Skeletal muscle tissue (tissue), 4 donors: ENCODE results near the gene GNB1L. TPM values are rescaled to one million over a fixed set of nuclear protein-coding genes. Genes with fewer than 3 reads are reported as not detected.
"Not testable (repeated sequence)": the region's sequence is repeated elsewhere in the genome, so short reads cannot be mapped to it uniquely, and the experiment has no call there.

Source experiments
- H3K27ac ChIP-seq: one replicate; pipeline ENCODE4 v1.7.0; 2013; ENCODE audit warnings: mild to moderate bottlenecking, low read depth, low read length, inconsistent platforms
- H3K27me3 ChIP-seq, 3 donors: one replicate each; pipeline ENCODE4 v1.7.0; 2013; ENCODE audit warnings: low read length in 3 of 3; ENCODE audit not compliant: control insufficient read depth in 3 of 3, insufficient read depth in 3 of 3
- H3K36me3 ChIP-seq, 3 donors: one replicate each; pipeline ENCODE4 v1.7.0; 2013; ENCODE audit warnings: low read length in 3 of 3; ENCODE audit not compliant: control insufficient read depth in 3 of 3, insufficient read depth in 3 of 3
- H3K4me1 ChIP-seq, 3 donors: one replicate each; pipeline ENCODE4 v1.7.0; 2013; ENCODE audit warnings: low read length in 3 of 3, mild to moderate bottlenecking in 3 of 3; ENCODE audit not compliant: control insufficient read depth in 3 of 3, insufficient read depth in 3 of 3
- H3K4me3 ChIP-seq, 3 donors: one replicate each; pipeline ENCODE4 v1.7.0; 2013; ENCODE audit warnings: low read length in 3 of 3
- H3K9ac ChIP-seq, 3 donors: one replicate each; pipeline ENCODE4 v1.7.0; 2013; ENCODE audit warnings: low read length in 3 of 3, mild to moderate bottlenecking in 3 of 3, moderate library complexity in 2 of 3, low read depth in 1 of 3
- H3K9me3 ChIP-seq, 3 donors: one replicate each; pipeline ENCODE4 v1.7.0; 2013; ENCODE audit warnings: low read length in 3 of 3; ENCODE audit not compliant: control insufficient read depth in 3 of 3
- total RNA-seq: library from RNA; depleted of rRNA; stranded (reverse); fragments of >200 nt; gene quantifications from one replicate; pipeline ENCODE4 v1.2.3, GENCODE V29; 2014
- donor health status: Osteomylitis.

GNB1L gene
- total RNA-seq, 1 donor from 2014 or later, result 4.7 TPM

DNA sequence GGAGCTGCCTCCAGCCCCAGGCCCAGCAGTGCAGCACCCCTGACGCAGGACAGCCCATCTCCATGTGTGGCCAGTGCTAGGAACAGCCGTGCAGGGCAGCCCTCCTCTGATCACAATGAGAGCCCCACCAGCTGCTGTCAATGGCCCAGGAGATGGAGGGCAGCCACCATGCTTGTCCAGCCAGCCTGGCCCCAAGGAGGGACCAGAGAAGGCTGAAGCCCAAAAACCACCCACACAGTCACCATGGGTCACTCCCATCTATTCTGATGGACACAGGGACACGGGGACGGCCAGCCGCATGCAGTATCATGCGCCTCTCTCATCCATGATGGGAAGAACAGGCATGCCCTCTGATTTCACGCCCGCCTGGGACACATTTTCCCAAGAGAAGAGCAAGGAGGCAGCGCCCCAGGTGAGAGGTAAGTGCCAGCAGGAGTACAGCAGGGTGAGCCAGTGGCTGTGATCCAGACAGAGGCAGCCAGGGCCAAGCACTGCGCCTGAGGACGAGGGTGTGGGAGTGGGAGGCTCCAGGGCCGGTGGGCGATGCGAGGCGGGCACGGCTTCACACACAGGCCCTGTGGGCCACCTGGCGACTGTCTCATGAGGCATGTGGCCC, 33.6 kb upstream of the GNB1L start:
- Histone ChIP-seq H3K36me3 (peaks cover 3 to 6% (median 5%) of the 10 kb centered on the region in 3 donors), H3K27ac (no peak overlapping the region), H3K27me3 (no peaks in the 10 kb centered on the region), H3K4me1 (peaks cover 19 to 37% (median 27%) of the 10 kb centered on the region in 3 donors), H3K9me3 (no peaks in the 10 kb centered on the region), H3K4me3 (no peak overlapping the region), H3K9ac (no peak overlapping the region)

DNA sequence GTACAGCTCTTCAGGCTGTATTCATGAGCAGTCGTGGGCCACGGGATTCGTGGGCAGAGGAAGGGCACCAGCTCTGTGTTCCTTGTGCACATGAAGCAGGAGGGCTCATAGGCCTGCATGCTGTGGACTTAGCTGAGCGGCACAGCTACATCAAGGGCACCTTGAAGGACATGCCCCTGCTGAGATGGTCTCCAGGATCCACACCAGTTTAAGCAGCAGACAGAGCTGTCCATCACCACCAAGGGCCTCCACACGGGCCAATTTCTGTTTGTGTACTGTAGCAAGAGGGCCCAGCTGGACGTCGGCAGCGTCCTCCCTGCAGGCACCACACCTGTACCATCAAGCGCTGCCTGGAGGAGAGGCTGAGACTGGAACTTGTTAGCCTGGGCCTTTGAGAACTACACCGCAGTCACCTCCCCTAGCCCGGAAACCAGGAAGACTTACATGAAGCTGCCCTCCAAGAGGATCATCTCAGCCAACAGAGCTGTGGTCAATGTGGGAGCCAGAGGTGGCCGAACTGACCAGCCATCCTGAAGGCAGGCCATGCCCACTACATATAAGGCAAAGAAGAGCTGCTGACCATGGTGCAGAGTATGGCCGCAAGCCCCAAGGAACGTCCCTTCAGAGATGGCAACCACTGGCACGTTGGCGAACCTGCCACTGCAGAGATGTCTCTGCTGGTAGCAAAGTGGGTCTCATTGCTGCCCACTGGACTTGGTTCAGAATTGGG, 32.7 kb upstream of the GNB1L start:
- H3K27ac ChIP-seq, result no peak overlapping the region
- H3K27me3 ChIP-seq, result no peaks in the 10 kb centered on the region
- peak overlapping the region in 1 of 3 donors; percentile 45 for H3K9ac ChIP-seq
- H3K36me3 ChIP-seq, result peaks cover 0 to 6% (median 2%) of the 10 kb centered on the region in 3 donors
- H3K4me3 ChIP-seq, result no peak overlapping the region
- H3K4me1 ChIP-seq, result peaks cover 19 to 37% (median 27%) of the 10 kb centered on the region in 3 donors
- H3K9me3 ChIP-seq, result no peaks in the 10 kb centered on the region

DNA sequence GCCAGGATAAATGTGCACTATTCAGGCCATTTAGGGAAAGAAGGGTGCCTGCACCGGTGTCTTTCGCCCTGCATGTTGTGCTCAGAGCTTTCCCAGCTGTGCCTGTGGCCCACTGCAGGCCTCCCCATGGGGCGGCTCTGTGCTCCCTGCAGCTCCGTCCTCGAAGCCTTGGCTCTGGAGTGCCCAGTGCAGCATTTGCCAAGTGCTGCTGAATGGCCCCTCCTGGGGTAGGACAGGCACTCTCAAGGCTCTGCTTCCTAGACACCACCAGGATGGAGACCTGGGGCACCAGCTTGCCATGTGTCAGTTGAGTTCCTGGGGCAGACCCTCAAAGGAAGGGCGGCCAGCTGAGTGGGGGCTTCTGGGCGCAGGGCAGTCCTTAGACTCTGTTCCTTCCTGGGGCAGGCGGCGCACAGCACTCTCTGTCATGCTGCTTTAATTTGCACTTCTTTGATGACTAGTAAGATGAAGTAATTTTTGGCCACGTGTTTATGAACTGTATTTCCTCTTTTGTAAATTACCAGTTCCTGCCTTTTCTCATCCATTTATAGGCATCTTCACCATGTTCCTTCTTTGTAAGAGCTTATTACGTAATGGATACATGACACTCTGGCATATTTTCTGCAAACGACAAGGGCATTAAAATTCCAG, 32.1 kb upstream of the GNB1L start:
- peak overlapping the region in 1 of 3 donors; percentile 16 for H3K9ac ChIP-seq

GRCh38 chr22:19885841-19886592, 31.3 kb upstream of the GNB1L start:
- Histone ChIP-seq H3K4me1 (peaks cover 27 to 39% (median 29%) of the 10 kb centered on the region in 3 donors), H3K27ac (no peak overlapping the region), H3K4me3 (no peak overlapping the region), H3K27me3 (no peaks in the 10 kb centered on the region), H3K36me3 (peaks cover 0 to 2% (median 0%) of the 10 kb centered on the region in 3 donors), H3K9me3 (no peaks in the 10 kb centered on the region), H3K9ac (peak overlapping the region in 1 of 3 donors; percentile 16)

More for the DNA sequence above, 32.1 kb upstream of the GNB1L start:
- Histone ChIP-seq H3K4me1 (peaks cover 22 to 39% (median 29%) of the 10 kb centered on the region in 3 donors), H3K27me3 (no peaks in the 10 kb centered on the region), H3K36me3 (peaks cover 0 to 3% (median under 1%) of the 10 kb centered on the region in 3 donors), H3K27ac (no peak overlapping the region), H3K4me3 (no peak overlapping the region), H3K9me3 (no peaks in the 10 kb centered on the region)

- H3K27ac ChIP-seq, result no peak overlapping the region
- no peaks in the 10 kb centered on the region for H3K27me3 ChIP-seq
- H3K36me3 ChIP-seq, result peaks cover 0 to 2% (median 0%) of the 10 kb centered on the region in 3 donors
- H3K4me1 ChIP-seq, result peaks cover 31 to 47% (median 32%) of the 10 kb centered on the region in 3 donors
- peak overlapping the region in 1 of 3 donors; percentile 16 for H3K9ac ChIP-seq
- no peak overlapping the region for H3K4me3 ChIP-seq
- no peaks in the 10 kb centered on the region for H3K9me3 ChIP-seq
Observed at GRCh38 chr22:19884954-19885751, 30.5 kb upstream of the GNB1L start.

GRCh38 chr22:19884161-19884953, 29.7 kb upstream of the GNB1L start:
- Histone ChIP-seq H3K9me3 (no peaks in the 10 kb centered on the region), H3K9ac (peak overlapping the region in 1 of 3 donors; percentile 16), H3K36me3 (peaks cover 0 to 8% (median 2%) of the 10 kb centered on the region in 3 donors)

DNA sequence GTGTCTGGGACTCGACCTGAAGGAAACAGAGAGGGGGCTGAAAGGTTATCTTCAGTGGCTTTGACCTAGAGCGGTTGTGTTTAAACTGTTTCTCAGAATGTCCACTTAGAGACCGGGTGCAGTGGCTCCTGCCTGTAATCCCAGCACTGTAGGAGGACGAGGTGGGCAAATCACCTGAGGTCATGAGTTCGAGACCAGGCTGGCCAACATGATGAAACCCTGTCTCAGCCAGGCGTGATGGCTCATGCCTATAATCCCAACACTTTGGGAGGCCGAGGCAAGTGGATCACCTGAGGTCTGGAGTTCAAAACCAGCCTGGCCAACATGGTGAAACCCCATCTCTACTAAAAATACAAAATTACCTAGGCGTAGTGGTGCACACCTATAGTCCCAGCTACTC, 28.8 kb upstream of the GNB1L start:
- H3K4me3 ChIP-seq, H3K27me3 ChIP-seq, H3K27ac ChIP-seq, H3K9ac ChIP-seq, H3K9me3 ChIP-seq: not testable (repeated sequence)
- peaks cover under 1 to 10% (median 3%) of the 10 kb centered on the region in 3 donors for H3K36me3 ChIP-seq
- peaks cover 31 to 50% (median 32%) of the 10 kb centered on the region in 3 donors for H3K4me1 ChIP-seq

More at GRCh38 chr22:19884161-19884953, 29.7 kb upstream of the GNB1L start:
- peaks cover 31 to 50% (median 32%) of the 10 kb centered on the region in 3 donors for H3K4me1 ChIP-seq
- H3K27ac ChIP-seq, result no peak overlapping the region
- no peak overlapping the region for H3K4me3 ChIP-seq
- H3K27me3 ChIP-seq, result no peaks in the 10 kb centered on the region

GRCh38 chr22:19882446-19883381, 28.0 kb upstream of the GNB1L start:
- Histone ChIP-seq H3K36me3 (peaks cover 7 to 17% (median 10%) of the 10 kb centered on the region in 3 donors), H3K27me3 (no peaks in the 10 kb centered on the region), H3K4me3 (no peak overlapping the region), H3K27ac (no peak overlapping the region), H3K9ac (no peak overlapping the region), H3K9me3 (no peaks in the 10 kb centered on the region), H3K4me1 (peaks cover 31 to 50% (median 32%) of the 10 kb centered on the region in 3 donors)
